Retinal pigment epithelial cell (primary cell): Measurements from ENCODE around the gene NEK9.
A peak's percentile ranks its signal among the peaks of the same experiment; 100 is the strongest.
"Not testable (repeated sequence)": the region's sequence is repeated elsewhere in the genome, so short reads cannot be mapped to it uniquely, and the experiment has no call there.

Experiments
- DNase-seq: peaks from one replicate; pipeline ENCODE4 v3.0.0-alpha.2; 2010; ENCODE audit warnings: low read depth
- H3K4me3 ChIP-seq: 2 replicates; pipeline ENCODE4 v1.5.1; 2011; ENCODE audit warnings: mild to moderate bottlenecking, low read length, control low read depth, moderate library complexity
- CTCF ChIP-seq: conservative IDR thresholded peaks from 2 replicates; pipeline ENCODE4 v1.5.1; 2011; ENCODE audit warnings: low read depth, low read length, control low read depth, inconsistent platforms

NEK9 gene

GRCh38 chr14:75068294-75069120 is 58.3 kb downstream of the NEK9 start:
- TF ChIP-seq CTCF, result no peak
- peak overlapping the region; percentile 66 for H3K4me3 ChIP-seq
- no peak for DNase-seq

- DNase-seq, H3K4me3 ChIP-seq: not testable (repeated sequence)
These were observed 59.1 kb downstream of the NEK9 start for GRCh38 chr14:75067765-75068164.

GRCh38 chr14:75067212-75067611 is 59.6 kb downstream of the NEK9 start:
- no peak for DNase-seq
- no peak for TF ChIP-seq CTCF
- H3K4me3 ChIP-seq, result no peak overlapping the region

- no peak overlapping the region for H3K4me3 ChIP-seq
- no peak for DNase-seq
- no peak for TF ChIP-seq CTCF
These were observed 60.2 kb downstream of the NEK9 start for GRCh38 chr14:75066691-75067090.

GRCh38 chr14:75064205-75064567 is 62.7 kb downstream of the NEK9 start:
- no peak for TF ChIP-seq CTCF
- no peak for DNase-seq
- peak overlapping the region; percentile 94 for H3K4me3 ChIP-seq

GRCh38 chr14:75063491-75064204 is 63.2 kb downstream of the NEK9 start, which contains the start of gene ACYP1:
Gene ACYP1 (minus strand): TSS chr14:75064024. CDS start chr14:75063553, 471 bp downstream.
- peak; percentile 31 for DNase-seq
- H3K4me3 ChIP-seq, result peak within 1 kb of the TSS; percentile 94
- no peak for TF ChIP-seq CTCF

GRCh38 chr14:75063013-75063412 is 63.8 kb downstream of the NEK9 start:
- TF ChIP-seq CTCF, result no peak
- no peak for DNase-seq
- H3K4me3 ChIP-seq, result peak overlapping the region; percentile 94
